NB4 (cell line): ENCODE data around the gene PHLDA2.

Experiments
- CTCF ChIP-seq: IDR thresholded peaks from one replicate; pipeline ENCODE4 v1.5.1; 2012; ENCODE audit warnings: low read depth, low read length
- MYC ChIP-seq: IDR thresholded peaks from 2 replicates; pipeline ENCODE4 v1.6.1; 2011; ENCODE audit warnings: low read depth, low read length

GRCh38 chr11:2893935-2894334 lies 35.3 kb downstream of the PHLDA2 start:
- TF ChIP-seq CTCF (no peak), MYC (no peak)
